NCI-H2196 (cell line): ENCODE measurements around the gene COL16A1.

Experiments used
- DNase-seq: peaks from one replicate; lab custom pipeline; 2025; ENCODE audit not compliant: unreplicated experiment; lab: John Stamatoyannopoulos, UW

The COL16A1 gene

GRCh38 chr1:31667065-31667785 is 36.6 kb downstream of the COL16A1 start:
- DNase-seq = no peak

DNA sequence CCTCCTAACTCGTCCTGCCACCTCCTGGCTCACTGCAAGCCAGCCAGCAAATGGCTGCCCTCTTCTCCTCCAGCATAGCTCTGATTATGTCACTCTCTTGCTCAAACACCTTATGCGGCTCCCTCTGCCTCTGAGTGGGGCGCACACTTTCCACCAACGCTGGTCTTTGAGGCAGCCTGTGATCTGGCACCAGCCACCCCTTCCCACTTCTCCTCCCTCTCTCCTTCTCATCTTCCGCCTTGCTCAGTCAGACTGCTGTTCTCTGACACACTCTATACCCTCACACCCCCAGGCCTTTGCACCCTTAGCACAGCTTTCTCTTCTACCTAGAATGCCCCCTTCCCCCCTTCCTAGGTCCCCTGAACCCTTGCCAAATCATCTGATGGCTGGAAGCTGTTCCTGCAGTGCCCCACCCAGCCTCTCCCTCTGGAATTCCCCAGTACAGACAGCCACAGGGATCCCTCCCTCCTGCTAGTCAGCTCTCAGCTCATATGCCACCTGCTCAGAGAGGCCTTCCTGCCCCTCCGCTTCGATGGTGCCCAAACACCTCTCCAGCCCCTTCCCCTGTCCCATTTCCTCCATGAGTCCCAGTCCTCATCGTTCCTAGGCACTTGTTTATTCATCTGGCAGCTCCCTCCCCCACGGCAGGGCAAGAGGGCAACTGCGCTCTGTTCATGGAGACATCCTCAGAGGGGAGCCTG is 37.4 kb downstream of the COL16A1 start:
- peak; percentile 55 for DNase-seq

- DNase-seq = no peak
These were observed 38.5 kb downstream of the COL16A1 start for GRCh38 chr1:31665234-31665878.

- no peak for DNase-seq
These were observed 39.3 kb downstream of the COL16A1 start for GRCh38 chr1:31664528-31664927.

DNA sequence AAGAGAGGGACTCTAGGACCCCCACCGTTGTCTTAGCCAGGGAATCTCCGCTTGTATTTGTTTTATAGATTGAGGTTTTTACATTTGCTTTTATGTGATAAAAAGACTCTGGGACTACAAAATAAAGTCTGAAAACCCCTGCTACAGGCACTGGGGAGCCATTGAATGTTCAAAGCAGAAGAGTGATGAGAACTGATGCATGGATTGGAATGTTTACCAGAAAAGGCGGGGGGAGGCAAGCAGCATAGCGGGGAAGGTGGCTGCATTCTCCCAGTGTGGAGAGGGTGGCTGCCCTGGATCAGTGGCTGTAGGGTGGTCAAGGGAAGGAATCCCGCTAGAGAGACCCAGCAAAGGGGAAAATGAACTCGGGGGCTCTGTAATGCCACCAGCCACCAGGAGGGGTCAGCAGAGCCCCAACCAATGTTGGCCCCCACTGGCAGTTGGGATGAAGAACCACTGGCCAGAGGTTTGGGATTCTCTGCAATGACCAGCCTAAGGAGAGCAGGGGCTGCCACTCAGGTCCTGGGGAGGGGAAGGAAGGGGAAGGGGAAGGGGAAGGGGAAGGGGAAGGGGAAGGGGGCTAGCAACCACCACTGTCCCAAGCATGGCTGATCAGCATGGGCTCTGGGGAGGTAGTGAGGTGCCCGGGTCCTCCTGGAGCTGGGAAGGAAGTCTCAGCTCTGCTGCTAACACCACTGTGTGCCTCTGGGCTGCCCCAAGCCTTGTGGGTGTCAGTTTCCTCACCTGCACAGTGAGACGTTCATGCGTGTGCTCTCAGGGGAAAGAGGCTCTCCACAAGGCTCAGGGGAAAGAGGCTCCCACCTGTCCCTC is 40.0 kb downstream of the COL16A1 start:
- peak; percentile 68 for DNase-seq

GRCh38 chr1:31662463-31662862 is 41.4 kb downstream of the COL16A1 start:
- no peak for DNase-seq

- DNase-seq = no peak
These were observed 42.0 kb downstream of the COL16A1 start for GRCh38 chr1:31661856-31662255.

GRCh38 chr1:31660871-31661455 is 42.9 kb downstream of the COL16A1 start:
- DNase-seq = no peak

- no peak for DNase-seq
These were observed 43.9 kb downstream of the COL16A1 start for GRCh38 chr1:31659889-31660288.

DNA sequence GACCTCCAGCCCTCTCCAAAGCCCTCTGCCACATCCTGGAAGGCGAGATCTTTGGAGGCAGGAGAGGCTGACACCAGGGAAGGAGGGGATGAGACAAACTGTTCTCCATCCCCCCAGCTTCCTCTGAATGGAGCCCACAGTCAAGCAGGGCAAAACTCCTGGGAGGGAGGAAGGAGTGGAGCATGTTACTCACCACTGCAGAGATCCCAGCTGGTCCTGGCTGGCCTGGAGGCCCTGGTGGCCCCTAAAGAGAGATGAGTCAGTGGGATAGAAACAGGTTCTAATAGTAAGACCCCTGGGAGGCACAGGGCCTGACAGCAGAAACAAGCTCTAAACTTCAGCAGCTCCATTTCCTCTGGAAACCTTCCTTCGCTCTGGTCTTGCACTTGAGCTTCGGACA is 45.1 kb downstream of the COL16A1 start:
- no peak for DNase-seq

GRCh38 chr1:31657972-31658510 is 45.8 kb downstream of the COL16A1 start:
- no peak for DNase-seq

GRCh38 chr1:31657020-31657804 is 46.6 kb downstream of the COL16A1 start:
- DNase-seq = no peak

DNA sequence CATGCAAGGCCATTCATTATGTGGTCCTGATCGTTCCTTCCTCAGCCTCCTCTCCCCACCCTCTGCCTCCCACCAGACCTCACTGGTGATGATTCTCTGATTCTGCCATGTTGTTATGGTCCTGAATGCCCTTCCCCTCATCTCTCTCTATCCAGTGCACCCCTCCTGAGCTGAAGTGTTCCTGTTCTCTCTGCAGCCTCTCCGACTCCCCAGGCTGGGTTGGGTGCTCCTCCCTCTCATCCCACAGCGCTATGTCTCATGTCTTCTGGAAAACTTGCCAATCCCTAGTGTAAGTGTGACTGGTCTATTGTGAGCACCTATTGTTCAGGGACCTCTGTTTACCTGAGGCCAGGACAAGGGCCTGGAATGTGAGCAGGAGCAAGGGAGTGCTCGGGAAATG is 48.1 kb downstream of the COL16A1 start:
- DNase-seq = no peak

DNA sequence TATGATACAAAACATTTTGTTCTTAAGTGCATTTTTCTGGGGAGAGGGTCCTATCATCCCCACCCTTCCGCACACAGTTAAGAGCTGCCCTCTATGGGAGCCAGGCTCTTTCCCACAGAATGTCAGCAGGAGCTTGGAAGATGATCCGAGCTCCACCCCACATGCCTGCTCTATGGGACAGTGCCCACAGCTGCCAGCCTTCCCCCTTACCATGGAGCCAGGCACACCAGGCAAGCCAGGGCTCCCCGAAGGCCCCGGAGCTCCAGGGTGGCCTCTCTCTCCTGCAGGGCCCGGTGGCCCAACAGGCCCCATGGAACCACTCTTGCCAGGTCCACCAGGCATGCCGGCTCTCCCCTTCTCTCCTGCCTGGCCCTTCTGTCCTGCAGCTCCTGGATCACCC is 48.7 kb downstream of the COL16A1 start:
- DNase-seq = no peak

DNA sequence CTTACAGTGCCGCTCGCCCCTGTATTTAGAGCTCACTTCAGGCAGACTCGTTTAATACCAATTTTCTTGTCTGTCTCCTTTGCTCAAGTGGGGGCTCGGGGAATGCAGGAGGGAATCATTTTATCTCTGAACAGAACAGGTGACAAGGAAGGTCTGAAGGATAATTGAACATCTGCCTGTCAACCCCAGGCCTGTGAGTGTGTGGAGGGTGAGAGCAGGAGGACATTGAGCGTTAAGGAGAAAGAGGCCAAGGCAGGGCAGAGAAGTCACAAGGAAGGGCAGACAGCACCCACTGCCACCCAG is 49.4 kb downstream of the COL16A1 start:
- no peak for DNase-seq

DNA sequence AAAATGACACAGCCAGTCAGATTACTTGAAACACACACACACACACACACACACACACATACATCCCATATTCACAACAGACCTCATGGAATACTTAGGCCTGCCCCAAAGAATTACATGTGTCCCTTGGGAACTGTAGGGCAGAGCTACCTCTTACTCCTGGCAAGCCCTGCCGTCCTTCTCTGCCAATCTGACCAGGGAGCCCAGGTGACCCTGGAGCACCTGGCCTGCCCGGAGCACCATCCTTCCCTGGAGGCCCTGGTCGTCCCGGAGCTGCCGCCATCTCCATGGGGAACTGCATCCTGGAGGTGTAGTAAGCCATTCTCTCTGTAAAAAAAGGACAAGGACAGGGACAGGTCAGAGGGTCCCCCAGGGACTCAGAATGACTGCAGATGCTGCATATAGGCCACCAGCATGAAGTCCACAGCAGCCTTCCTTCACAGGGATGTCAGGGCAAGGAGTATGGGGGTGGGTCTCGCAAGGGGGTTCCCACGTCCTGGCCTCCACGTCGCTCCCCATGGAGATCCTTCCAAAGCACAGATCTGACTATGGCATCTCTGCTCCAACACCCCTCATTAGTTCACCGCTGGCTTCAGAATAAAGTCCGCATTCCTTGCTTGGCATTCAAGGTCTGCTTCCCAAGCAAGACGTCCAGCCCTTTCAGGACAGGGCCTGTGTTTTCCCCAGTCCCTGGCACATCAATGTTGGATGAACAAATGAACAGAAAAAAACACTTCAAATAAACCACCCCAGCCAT is 49.9 kb downstream of the COL16A1 start:
- no peak for DNase-seq

- DNase-seq = no peak
These were observed 50.8 kb downstream of the COL16A1 start for GRCh38 chr1:31652891-31653499.

DNA sequence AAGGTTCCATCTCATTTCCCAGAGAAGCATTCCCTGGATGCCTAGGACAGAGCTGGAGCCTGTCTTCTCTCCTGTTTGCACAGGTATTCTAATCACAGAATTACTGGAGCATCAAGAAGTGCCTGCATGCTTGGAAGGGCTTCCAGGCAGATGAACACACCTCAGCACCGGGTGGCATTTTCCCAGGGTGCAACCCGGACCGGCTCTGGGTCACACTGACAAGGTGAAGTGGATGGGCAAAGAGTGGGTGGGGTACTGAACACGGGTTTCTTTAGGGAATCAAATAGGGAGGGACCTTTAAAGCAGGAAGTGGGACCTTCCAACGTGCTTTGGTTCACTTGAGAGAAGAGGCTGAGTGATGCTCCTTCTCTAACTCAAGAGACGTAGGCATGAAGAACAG is 52.1 kb downstream of the COL16A1 start:
- DNase-seq = no peak

- no peak for DNase-seq
These were observed 52.8 kb downstream of the COL16A1 start for GRCh38 chr1:31651089-31651420.
